HG03558 (cell line): ENCODE results near the gene ZNF25.
A peak's percentile ranks its signal among the peaks of the same experiment; 100 is the strongest.
"Not testable (repeated sequence)": the region's sequence is repeated elsewhere in the genome, so short reads cannot be mapped to it uniquely, and the experiment has no call there.

Experiments
- ATAC-seq: cut with Tn5 transposase; IDR thresholded peaks from one replicate; pipeline ENCODE4 v1.9.1; 2021; ENCODE audit warnings: moderate number of reproducible peaks; ENCODE audit not compliant: unreplicated experiment; ENCODE audit errors: extremely low read depth

ZNF25 gene

GRCh38 chr10:37976091-37976879 lies at the start of gene ZNF25:
Gene ZNF25, minus strand, starts transcription at chr10:37976647. Its CDS starts 4,925 bp downstream, at chr10:37971722.
- ATAC-seq, result peak; percentile 89

- peak; percentile 71 for ATAC-seq
These were observed 48.8 kb upstream of the ZNF25 start for GRCh38 chr10:38025283-38025682.

GRCh38 chr10:38019124-38019523 lies 42.7 kb upstream of the ZNF25 start:
- ATAC-seq, result not testable (repeated sequence)

- ATAC-seq, result no peak
These were observed 39.9 kb upstream of the ZNF25 start for GRCh38 chr10:38016354-38016753.

- peak; percentile 82 for ATAC-seq
These were observed 33.9 kb upstream of the ZNF25 start, which contains the start of gene ZNF33A for GRCh38 chr10:38010119-38010903. Gene ZNF33A, plus strand, starts transcription at chr10:38010675. Its CDS starts 1,667 bp downstream, at chr10:38012342.

GRCh38 chr10:38007991-38008390 lies 31.5 kb upstream of the ZNF25 start:
- no peak for ATAC-seq

GRCh38 chr10:38007551-38007950 lies 31.1 kb upstream of the ZNF25 start:
- ATAC-seq, result no peak

GRCh38 chr10:38003588-38003987 lies 27.1 kb upstream of the ZNF25 start:
- no peak for ATAC-seq

- no peak for ATAC-seq
These were observed 26.6 kb upstream of the ZNF25 start for GRCh38 chr10:38003026-38003425.

GRCh38 chr10:38000474-38000873 lies 24.0 kb upstream of the ZNF25 start:
- ATAC-seq, result not testable (repeated sequence)

GRCh38 chr10:37998920-37999319 lies 22.5 kb upstream of the ZNF25 start:
- ATAC-seq, result not testable (repeated sequence)

- ATAC-seq, result no peak
These were observed 15.6 kb upstream of the ZNF25 start for GRCh38 chr10:37992083-37992482.

- ATAC-seq, result no peak
These were observed 15.2 kb upstream of the ZNF25 start for GRCh38 chr10:37991655-37992054.

- ATAC-seq, result no peak
These were observed 395 bp upstream of the ZNF25 start for GRCh38 chr10:37976880-37977203.

- ATAC-seq, result no peak
These were observed 951 bp downstream of the ZNF25 start for GRCh38 chr10:37975401-37975991.

- ATAC-seq, result no peak
These were observed 4.1 kb downstream of the ZNF25 start for GRCh38 chr10:37972396-37972795.

- ATAC-seq, result no peak
These were observed 11.4 kb downstream of the ZNF25 start for GRCh38 chr10:37965006-37965405.

- ATAC-seq, result no peak
These were observed 15.8 kb downstream of the ZNF25 start for GRCh38 chr10:37960591-37961137.

GRCh38 chr10:37957841-37958240 lies 18.6 kb downstream of the ZNF25 start:
- no peak for ATAC-seq

- no peak for ATAC-seq
These were observed 23.5 kb downstream of the ZNF25 start for GRCh38 chr10:37952926-37953325.
